ENCODE measurements around the gene NF2. TPM values are rescaled to one million over a fixed set of nuclear protein-coding genes. Genes with fewer than 3 reads are reported as not detected.

NF2 gene
- total RNA-seq, 1 experiment from 2014 or later, result 40.5 TPM

GRCh38 chr22:29710193-29710592 is 106.8 kb downstream of the NF2 start:
- BruUV-seq (replicated peaks), result no TSS peak
- H3K36me3 ChIP-seq (ENCODE audit: insufficient read depth, low read length, poor library complexity, severe bottlenecking), result no peaks in the 10 kb centered on the region
- H3K4me3 ChIP-seq (ENCODE audit: low read depth, low read length, poor library complexity, severe bottlenecking), result no peak overlapping the region
- ChIA-PET POLR2A (ENCODE audit: low non-redundant PET) (no interaction called here), CTCF (no interaction called here)
- H3K27me3 ChIP-seq (replicated peaks; ENCODE audit: insufficient read depth, low read depth, low read length, poor library complexity), result peaks cover 4% of the 10 kb centered on the region
- no peak for DNase-seq (ENCODE audit: low spot score)
- H3K27ac ChIP-seq (ENCODE audit: low read depth, low read length, poor library complexity, severe bottlenecking), result no peak overlapping the region
- intact Hi-C loops (cut with micrococcal nuclease; ENCODE audit: unreplicated experiment), result no loop called here
- no peak for TF ChIP-seq EZH2 (IDR thresholded peaks at IDR 0.05; ENCODE audit: borderline replicate concordance, low read depth, low read length, poor library complexity, severe bottlenecking)
- TF ChIP-seq, protein P1, sequence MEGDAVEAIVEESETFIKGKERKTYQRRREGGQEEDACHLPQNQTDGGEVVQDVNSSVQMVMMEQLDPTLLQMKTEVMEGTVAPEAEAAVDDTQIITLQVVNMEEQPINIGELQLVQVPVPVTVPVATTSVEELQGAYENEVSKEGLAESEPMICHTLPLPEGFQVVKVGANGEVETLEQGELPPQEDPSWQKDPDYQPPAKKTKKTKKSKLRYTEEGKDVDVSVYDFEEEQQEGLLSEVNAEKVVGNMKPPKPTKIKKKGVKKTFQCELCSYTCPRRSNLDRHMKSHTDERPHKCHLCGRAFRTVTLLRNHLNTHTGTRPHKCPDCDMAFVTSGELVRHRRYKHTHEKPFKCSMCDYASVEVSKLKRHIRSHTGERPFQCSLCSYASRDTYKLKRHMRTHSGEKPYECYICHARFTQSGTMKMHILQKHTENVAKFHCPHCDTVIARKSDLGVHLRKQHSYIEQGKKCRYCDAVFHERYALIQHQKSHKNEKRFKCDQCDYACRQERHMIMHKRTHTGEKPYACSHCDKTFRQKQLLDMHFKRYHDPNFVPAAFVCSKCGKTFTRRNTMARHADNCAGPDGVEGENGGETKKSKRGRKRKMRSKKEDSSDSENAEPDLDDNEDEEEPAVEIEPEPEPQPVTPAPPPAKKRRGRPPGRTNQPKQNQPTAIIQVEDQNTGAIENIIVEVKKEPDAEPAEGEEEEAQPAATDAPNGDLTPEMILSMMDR (conservative IDR thresholded peaks at IDR 0.05; ENCODE audit: low read depth, low read length), result no peak
- H3K4me1 ChIP-seq (ENCODE audit: insufficient read depth, low read length, poor library complexity, severe bottlenecking), result no peaks in the 10 kb centered on the region
- no peaks in the 10 kb centered on the region for H3K9me3 ChIP-seq (ENCODE audit: low read depth, low read length, poor library complexity, severe bottlenecking)

DNA sequence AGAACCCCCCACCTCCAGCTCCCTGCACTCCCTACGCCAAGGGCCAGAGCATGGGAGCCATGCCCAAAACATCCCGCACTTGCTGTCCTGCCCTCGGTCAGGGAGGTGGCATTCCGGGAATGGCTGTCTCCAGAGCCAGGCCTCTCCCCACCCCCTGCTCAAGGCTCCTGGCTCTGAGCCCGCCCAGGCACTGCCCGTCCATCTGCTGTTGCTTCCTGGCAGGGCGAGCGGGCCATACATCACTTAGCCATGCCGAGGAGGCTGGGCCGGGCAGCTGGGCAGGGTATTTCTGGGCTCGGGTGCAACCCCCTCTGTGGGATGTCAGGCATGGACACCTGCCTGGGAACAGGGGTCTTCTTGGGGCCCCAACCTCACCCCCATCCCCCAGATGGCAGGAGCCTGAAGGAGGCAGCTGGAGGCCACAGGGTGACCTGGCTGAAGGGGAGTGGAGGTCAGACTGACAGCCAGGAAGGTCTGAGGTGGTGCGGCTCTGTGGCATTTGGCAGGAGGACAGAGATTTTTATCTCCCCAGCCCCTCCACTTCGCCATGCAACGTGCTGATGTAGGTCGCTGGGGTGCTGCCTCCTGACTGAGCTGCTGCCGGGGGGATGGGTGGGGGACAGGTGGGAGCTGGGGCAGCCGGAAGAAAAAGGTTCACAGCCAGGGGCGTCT is 107.6 kb downstream of the NF2 start:
- intact Hi-C loops (cut with micrococcal nuclease; ENCODE audit: unreplicated experiment), result no loop called here
- no peak overlapping the region for H3K27ac ChIP-seq (ENCODE audit: low read depth, low read length, poor library complexity, severe bottlenecking)
- TF ChIP-seq, protein P1 (conservative IDR thresholded peaks at IDR 0.05; ENCODE audit: low read depth, low read length), result no peak
- TF ChIP-seq EZH2 (IDR thresholded peaks at IDR 0.05; ENCODE audit: borderline replicate concordance, low read depth, low read length, poor library complexity, severe bottlenecking), result no peak

DNA sequence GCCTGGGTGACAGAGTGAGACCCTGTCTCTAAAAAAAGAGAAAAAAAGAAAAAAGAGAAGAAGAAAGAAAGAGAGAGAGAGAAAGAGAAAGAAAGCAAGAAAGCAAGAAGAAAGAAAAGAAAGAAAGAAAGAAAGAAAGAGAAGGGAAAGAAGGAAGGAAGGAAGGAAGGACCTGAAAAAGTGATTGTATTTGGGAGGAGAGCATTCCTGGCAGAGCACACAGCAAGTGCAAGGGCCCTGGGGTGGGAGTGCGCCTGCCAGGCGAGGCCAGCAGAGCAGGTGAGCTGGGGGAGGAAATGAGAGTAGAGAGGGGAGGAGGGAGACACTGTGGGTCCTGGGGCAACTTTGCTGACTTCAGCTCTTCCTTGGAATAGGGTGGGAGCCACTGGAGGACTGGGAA is 108.7 kb downstream of the NF2 start:
- TF ChIP-seq, protein P1 (conservative IDR thresholded peaks at IDR 0.05; ENCODE audit: low read depth, low read length), result no peak
- no peak for TF ChIP-seq EZH2 (IDR thresholded peaks at IDR 0.05; ENCODE audit: borderline replicate concordance, low read depth, low read length, poor library complexity, severe bottlenecking)
- Histone ChIP-seq H3K4me3 (ENCODE audit: low read depth, low read length, poor library complexity, severe bottlenecking) (no peak overlapping the region), H3K27me3 (replicated peaks; ENCODE audit: insufficient read depth, low read depth, low read length, poor library complexity) (peaks cover 10% of the 10 kb centered on the region), H3K36me3 (ENCODE audit: insufficient read depth, low read length, poor library complexity, severe bottlenecking) (no peaks in the 10 kb centered on the region), H3K4me1 (ENCODE audit: insufficient read depth, low read length, poor library complexity, severe bottlenecking) (no peaks in the 10 kb centered on the region), H3K9me3 (ENCODE audit: low read depth, low read length, poor library complexity, severe bottlenecking) (no peaks in the 10 kb centered on the region), H3K27ac (ENCODE audit: low read depth, low read length, poor library complexity, severe bottlenecking) (no peak overlapping the region)
- CTCF ChIA-PET, result no interaction called here
- DNase-seq (ENCODE audit: low spot score), result no peak
- POLR2A ChIA-PET (ENCODE audit: low non-redundant PET), result no interaction called here
- no TSS peak for BruUV-seq (replicated peaks)
- intact Hi-C loops (cut with micrococcal nuclease; ENCODE audit: unreplicated experiment), result no loop called here

More for the DNA sequence above, 107.6 kb downstream of the NF2 start:
- Histone ChIP-seq H3K4me1 (ENCODE audit: insufficient read depth, low read length, poor library complexity, severe bottlenecking) (no peaks in the 10 kb centered on the region), H3K27me3 (replicated peaks; ENCODE audit: insufficient read depth, low read depth, low read length, poor library complexity) (peaks cover 4% of the 10 kb centered on the region), H3K9me3 (ENCODE audit: low read depth, low read length, poor library complexity, severe bottlenecking) (no peaks in the 10 kb centered on the region), H3K4me3 (ENCODE audit: low read depth, low read length, poor library complexity, severe bottlenecking) (no peak overlapping the region), H3K36me3 (ENCODE audit: insufficient read depth, low read length, poor library complexity, severe bottlenecking) (no peaks in the 10 kb centered on the region)
- DNase-seq (ENCODE audit: low spot score), result no peak
- ChIA-PET POLR2A (ENCODE audit: low non-redundant PET) (no interaction called here), CTCF (interaction anchor here (0.6 kb wide), 1 partner anchor 16 kb away, joined by 3 read pairs; no protein-coding TSS in a partner anchor)
- no TSS peak for BruUV-seq (replicated peaks)
